ENCODE data around the gene PXDN.
A peak's percentile ranks its signal among the peaks of the same experiment; 100 is the strongest.
"Not testable (repeated sequence)": the region's sequence is repeated elsewhere in the genome, so short reads cannot be mapped to it uniquely, and the experiment has no call there.

Gene PXDN

DNA sequence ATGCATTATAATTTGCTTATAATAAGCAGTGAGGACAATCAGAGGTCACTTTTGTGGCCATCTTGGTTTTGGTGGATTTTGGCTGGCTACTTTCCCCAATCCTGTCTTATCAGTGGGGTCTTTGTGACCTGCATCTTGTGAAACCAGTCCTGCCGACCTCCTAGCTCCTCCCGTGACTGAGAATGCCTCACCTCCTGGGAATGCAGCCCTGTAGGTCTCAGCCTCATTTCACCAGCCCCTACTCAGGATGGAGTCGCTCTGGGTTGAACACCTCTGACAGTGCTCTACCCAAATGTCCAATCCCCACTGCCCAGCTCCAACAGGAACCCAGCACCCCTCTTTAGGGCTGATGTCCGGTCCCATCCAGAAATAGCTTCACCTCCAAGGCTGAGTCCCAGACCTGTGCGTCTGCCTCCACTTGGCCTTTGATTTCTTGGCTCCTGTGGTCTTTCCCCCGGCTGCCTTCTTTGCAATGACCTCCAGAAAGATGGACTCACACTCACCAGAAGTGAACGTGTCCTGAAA lies 31.3 kb upstream of the PXDN start:
- DNase-seq (ENCODE audit: extremely low read depth in 1 of 2, low read depth in 1 of 2): no peak

DNA sequence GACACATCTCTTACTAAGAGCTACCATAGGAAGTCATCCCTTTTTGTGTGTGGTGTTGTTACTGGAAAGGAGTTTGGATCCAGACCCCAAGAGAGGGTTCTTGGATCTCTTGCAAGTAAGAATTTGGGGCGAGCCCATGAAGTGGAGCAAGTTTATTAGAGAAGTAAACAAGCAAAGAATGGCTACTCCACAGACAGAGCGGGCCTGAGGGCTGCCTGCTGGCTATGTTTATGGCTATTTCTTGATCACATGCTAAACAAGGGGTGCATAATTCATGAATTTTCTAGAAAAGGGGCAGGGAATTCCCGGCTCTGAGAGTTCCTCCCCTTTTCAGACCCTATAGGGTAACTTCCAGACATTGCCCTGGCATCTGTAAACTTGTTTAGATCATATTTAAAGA lies 30.6 kb upstream of the PXDN start:
- DNase-seq (ENCODE audit: extremely low read depth in 1 of 2, low read depth in 1 of 2): no peak

DNA sequence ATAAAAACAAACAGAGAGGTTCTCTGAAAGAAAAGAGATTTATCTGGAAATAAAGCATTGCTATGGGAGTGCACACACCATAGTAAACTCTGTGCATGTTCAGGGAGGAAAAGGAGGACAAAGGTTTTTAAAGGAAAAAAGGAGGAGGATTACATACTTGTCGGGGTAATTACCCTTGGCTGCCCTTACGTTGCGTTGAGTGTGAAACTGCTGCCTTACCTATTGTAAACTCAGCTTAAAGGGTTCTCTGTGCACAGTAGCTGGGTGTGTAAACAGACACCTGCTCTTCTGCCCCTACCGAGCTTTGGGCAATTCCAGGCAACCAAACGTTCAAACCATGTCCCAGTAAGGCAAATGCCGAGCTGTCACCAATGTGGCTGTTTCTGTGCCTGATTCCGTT lies 29.6 kb upstream of the PXDN start:
- DNase-seq (ENCODE audit: extremely low read depth in 1 of 2, low read depth in 1 of 2): no peak

DNA sequence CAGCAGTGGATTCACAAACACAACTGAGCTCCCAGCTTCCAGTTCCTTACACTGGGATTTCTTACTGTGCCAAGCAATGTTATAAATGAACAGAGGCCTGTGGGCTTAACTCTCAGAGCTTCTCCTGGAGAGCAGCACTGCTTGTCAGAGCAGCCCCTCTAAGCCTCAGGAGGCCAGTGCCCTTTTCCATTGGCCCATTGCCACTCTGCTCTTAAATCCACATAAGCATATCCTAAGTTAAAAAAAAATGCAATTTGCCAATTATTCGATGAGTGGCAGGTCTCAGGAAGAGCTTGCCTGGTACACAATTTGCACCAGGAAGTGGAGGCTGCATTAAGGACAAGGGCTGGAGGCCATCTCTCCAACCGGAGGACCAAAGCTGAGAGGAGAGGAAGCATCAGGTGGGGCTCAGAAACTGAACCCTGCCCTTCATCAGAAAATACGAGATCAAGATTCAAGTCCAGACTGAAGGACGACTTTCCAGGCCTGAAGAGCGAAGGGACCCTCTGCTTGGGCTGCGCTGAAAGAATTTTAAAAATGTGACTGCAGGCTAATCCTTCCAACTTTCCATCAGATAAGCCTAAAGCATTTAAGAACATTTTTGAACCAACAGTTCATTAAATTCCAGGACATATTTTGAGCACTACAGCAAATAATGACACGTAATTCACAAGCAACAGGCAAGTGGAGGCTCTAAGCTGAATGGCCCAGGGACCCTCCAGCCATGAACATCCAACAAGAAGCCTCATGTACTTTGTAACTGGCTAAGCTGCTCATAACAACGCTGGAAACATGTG lies 28.4 kb upstream of the PXDN start:
- DNase-seq (ENCODE audit: extremely low read depth in 1 of 2, low read depth in 1 of 2): no peak

DNA sequence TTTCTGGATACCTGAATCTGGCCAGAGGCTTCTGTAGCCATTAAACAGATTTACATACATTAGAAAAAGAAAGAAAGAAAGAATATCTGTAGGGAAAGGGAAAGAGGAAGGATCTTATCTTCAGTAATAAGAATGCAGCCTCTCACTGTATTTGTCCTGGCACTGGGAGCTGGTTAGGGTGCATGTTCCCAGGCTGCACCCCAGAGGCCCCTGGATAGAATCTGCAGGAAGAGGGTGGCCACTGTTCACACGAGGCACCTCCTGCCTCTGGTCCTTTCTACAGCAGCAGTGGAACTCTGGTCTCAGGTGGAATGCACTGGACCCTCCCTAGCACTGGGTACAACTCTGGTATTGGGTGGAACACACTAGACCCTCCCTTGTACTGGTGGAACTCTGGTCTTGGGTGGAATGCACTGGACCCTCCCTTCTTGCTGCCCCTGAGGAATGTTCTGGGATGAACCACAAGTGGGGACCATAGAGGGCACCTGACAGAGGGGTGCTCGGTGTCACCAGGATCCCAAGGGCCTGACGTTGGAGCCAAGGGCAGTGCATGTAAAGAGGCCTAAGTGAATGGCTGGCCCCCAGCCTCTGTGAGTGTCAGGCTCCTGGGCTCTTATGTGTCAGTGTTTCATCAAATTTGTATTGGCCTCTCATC lies 27.4 kb upstream of the PXDN start:
- no peak for DNase-seq (ENCODE audit: extremely low read depth in 1 of 2, low read depth in 1 of 2)

DNA sequence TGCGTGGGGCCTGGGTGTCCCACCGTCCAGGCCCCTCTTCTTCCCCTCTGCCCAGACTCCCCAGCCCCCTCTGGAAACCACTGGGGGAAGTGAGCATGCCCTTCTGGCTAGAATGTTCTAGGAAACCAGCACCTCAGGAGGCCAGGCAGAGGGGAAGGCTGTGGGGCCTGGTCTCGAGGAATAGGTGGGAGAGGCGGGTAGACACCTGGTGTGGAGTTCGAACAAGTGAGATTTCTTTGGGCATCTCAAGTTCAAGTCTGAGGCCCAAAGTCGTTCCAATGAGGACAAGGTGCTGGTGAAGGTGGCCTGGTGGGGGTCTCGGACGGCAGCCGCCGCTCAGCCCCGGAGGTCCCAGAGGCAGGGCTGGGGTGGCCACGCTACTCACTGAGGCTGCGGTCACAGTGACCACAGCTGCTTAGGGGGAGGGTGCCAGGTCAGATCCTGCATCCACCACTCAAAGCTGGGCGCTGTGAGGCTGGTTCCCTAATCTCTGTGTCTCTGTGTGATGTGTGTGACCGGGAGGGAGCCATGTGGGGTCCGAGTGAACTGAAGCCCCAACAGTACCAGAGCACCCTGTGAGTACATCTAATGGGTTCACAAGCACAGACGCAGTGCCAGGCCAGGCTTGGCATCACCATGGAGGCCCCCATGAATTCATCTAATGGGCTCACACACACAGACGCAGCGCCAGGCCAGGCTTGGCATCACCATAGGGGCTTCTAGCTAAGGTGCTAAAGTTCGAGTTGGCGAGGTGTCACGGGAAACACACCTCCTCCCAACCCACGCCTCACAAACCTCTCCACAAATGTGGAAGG lies 26.5 kb upstream of the PXDN start:
- no peak for DNase-seq (ENCODE audit: extremely low read depth in 1 of 2, low read depth in 1 of 2)

DNA sequence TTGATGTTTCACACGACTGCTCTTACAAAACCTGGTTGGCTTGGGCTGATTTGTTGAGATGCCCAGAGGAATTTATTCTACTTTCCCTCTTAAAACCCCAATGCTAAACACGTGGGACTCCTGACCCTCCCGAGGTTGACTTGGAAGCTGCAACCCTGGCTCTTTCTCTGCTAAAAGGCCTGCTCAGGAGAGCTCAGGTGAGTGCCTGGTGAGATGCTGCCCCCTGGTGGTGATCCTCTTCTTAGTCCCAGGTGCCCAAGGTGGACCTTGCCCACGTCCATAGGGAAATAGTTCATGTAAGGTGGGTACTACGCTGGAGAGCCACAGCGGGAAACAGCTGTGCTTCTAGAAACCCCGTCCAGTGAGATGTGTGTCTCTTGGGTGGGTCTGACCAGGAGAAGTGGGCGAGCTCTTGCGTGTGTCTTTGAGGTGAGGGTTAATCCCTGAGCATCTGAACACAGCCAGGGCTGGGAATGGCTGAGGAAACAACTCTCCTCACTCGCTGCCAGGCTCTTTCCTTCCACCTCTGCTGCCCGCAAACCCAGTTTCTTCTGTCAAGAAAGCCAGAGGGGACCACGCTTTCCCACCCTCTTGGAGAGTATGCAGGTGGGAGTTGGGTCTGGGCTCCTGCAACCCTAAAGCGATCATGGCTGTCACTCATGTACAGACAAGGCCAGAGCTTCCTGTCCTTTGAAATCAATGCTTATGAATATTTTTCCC lies 25.5 kb upstream of the PXDN start:
- peak in 1 of 2 donors; percentile 25 for DNase-seq (ENCODE audit: extremely low read depth in 1 of 2, low read depth in 1 of 2)

DNA sequence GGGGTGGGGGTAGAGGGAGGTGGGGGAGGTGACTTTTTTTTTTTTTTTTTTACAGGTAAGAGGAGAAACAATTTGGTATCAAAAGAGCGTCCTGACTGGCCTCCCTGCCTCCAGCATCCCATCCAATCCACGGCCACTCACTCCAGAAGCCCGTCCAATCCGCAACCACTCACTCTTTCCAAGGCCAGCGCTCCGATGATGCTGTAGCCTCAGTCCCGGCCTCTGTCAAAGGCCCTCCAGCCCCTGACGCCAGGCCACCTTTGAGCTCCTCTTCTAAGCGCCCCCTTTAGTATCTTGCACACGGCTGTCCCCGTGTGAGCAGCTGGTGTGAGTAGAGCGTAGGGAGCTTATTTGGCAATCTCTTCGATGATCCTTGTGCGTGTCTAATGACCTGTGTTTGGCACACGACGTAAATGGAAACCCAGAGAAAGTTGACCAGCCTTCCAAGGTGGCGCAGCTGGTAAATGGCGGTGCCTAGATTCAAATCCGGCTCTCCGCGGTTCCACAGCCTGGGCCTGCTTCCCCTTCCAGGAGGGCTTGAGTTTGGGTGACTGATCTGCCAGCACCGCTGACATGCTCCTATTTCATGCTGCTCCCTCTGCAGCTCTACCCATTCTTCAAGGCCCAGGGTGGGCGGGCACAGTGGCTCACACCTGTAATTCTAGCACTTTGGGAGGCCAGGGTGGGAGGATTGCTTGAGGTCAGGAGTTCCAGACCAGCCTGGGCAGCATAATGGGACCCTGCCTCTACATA lies 23.8 kb upstream of the PXDN start:
- DNase-seq (ENCODE audit: extremely low read depth in 1 of 2, low read depth in 1 of 2): no peak

DNA sequence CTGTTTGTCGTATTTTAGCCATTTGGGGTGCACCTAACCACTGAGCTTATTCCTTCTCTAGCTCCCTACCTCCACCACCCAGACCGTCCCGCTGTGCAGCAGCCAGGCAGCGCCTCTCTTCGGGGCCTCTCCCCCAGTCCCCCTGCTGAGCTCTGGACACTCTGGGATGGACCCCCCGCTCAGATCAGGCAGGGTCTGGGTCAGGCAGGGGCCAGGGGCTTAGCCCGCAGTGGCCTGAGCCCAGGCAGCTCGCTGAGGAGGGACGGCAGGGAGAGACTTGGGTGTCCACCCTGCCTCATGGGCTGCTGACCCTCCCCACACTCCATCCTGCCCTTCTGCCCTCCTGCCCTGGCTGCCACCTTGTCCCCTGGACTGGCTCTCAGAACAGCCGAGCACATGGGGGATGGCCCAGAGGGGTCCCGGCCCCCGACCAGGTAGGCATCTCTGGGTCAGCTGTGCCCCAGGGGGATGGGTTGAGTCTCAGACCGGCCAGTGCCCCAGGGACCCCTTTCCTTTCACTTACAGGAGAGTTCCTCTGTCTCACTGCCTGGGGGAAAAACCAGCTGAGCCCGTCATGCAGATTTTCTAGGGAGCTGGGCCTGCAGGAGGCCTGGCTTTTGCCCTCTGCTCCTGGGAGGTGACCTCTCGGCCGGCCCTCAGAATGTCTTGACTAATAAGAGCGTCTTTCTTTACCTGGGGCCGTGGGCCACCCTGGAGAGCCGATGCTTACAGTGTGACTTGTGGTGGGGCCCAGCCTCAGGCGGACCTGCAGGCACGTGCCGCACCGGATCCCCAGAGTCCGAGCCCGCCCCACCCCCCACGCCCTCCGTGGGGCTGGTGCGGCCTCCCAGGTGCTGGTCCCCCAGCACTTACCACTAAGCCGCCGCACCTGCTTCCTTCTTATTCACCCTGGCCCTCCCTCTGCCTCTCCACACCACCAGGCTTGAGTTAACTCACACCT lies 22.8 kb upstream of the PXDN start:
- DNase-seq (ENCODE audit: extremely low read depth in 1 of 2, low read depth in 1 of 2): no peak

DNA sequence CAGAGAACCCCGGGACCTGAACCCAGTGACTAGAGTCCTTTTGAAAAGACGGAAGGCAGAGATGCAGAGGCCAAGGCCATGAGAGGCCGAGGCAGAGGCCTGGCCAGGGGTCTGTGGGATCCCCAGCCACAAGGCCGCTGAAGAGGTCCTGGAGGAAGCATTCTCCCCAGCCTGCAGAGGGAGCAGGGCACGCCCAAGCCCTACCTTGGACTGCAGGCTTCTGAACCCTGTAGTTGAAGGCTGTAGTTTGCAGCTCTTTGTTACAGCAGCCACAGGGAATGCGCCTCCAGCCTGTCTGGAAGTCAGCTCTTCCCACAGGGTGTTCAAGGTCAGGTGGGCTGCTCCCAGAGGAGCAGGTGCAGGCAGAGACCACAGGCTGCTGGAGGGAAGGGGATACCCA lies 22.1 kb upstream of the PXDN start:
- no peak for DNase-seq (ENCODE audit: extremely low read depth in 1 of 2, low read depth in 1 of 2)

DNA sequence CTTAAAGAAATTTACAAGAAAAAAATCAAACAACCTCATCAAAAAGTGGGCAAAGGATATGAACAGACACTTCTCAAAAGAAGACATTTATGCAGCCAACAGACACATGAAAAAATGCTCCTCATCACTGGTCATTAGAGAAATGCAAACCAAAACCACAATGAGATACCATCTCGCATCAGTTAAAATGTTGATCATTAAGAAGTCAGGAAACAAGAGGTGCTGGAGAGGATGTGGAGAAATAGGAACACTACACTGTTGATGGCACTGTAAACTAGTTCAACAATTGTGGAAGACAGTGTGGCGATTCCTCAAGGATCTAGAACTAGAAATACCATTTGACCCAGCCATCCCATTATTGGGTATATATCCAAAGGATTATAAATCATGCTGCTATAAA lies 20.9 kb upstream of the PXDN start:
- DNase-seq (ENCODE audit: extremely low read depth in 1 of 2, low read depth in 1 of 2): not testable (repeated sequence)

DNA sequence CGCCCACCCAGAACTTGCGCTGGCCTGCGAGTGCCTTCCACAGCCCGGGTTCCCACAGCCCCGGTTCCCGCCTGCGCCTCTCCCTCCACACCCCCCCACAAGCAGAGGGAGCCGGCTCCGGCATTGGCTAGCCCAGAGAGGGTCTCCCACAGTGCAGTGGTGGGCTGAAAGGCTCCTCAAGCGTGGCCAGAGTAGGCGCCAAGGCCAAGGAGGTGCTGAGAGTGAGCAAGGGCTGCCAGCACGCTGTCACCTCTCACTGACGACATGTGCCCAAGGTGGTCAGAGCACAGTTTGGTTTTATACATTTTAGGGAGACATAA lies 15.3 kb upstream of the PXDN start:
- no peak for DNase-seq (ENCODE audit: extremely low read depth in 1 of 2, low read depth in 1 of 2)

DNA sequence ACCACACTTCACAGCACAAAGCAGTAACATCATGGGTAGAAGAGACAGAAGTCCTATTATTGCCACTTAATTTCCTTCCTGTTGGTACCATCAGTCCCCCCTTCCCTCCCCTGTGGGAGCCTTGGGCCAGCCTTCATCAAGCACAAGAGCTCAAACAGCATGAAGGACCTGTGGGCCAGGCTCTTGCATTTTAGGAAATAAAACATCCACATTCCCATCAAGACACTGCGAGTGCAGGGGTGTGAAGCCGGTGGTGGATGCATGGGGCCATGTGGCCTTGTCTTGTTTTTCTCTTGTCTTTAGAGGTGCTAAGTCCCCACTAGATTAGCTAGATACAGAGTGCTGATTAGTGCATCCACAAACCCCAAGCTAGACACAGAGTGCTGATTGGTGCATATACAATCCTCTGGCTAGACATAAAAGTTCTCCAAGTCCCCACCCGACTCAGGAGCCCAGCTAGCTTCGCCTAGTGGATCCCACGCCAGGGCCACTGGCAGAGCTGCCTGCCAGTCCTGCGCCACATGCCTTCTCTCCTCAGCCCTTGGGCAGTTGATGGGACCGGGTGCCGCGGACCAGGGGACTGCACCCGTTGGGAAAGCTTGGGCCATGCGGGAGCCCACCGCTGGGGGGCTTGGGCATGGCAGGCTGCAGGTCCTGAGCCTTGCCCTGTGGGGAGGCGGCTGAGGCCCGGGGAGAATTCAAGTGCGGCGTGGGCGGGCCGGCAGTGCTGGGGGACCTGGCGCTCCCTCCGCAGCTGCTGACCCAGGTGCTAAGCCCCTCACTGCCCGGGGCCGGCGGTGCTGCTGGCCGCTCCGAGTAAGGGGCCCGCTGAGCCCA lies 14.7 kb upstream of the PXDN start:
- no peak for DNase-seq (ENCODE audit: extremely low read depth in 1 of 2, low read depth in 1 of 2)

DNA sequence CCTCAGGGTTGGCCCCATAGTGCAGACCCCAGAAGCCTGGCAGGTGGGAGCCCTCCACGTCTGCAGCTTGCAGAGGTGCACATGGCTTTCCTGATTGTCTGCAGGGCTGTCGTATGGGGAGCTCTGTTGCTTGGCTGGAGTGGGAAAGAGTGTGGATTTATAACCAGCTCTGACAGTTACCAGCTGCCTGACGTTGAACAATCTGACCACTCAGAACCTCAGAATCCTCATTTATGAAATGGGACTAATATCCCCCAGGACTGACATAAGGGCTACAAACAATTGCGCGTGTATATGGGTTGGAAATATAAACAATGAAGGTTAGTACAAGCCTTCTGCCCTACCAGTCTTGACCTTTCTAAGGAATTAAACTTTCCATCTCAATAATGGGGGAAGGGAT lies 13.9 kb upstream of the PXDN start:
- DNase-seq (ENCODE audit: extremely low read depth in 1 of 2, low read depth in 1 of 2): no peak

DNA sequence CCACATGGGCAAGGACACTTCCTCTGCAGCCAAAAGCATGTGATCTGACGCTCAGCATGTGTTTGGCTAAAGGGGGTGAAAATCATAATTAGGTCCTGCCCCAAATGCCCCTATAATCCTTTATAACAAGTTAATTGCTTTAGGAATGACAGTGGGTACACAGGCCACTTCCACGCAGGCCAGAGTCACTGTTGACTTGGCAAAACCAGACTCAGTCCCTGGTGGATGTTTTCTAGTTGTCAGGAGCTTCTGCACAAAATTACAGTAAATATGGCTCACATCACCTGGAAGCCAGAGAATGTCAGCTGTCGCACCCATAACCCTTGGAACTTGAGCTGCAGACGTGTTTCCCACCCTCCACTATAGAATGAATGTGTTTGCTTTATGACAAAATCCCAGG lies 13.3 kb upstream of the PXDN start:
- no peak for DNase-seq (ENCODE audit: extremely low read depth in 1 of 2, low read depth in 1 of 2)

DNA sequence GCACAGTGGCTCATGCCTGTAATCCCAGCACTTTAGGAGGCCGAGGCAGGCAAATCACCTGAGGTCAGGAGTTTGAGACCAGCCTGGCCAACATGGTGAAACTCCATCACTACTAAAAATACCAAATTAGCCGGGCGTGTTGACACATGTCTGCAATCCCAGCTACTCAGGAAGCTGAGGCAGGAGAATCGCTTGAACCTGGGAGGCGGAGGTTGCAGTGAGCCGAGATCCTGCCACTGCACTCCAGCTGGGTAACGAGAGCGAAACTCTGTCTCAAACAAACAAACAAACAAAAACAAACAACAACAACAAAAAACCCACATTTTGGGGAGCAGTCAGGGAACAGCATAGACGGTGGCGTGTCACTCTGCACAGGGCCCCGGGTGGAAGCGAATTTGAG lies 12.8 kb upstream of the PXDN start:
- not testable (repeated sequence) for DNase-seq (ENCODE audit: extremely low read depth in 1 of 2, low read depth in 1 of 2)

DNA sequence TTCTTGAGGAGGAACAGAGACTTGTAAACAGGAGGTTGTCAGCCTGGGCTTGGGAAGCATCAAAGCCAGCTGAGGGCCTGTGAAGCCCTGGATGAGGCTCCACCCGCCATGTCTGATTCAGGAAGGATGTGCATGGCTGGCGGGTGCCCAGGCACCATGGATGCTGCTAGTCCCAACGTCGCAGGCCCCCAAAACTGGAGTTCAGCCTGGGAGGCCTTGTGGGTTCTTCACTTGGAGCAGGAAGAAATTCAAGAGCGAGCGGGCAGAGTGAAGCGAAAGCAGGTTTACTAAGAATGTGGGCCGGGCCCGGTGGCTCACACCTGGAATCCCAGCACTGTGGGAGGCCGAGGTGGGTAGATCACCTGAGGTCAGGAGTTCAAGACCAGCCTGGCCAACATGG lies 12.1 kb upstream of the PXDN start:
- no peak for DNase-seq (ENCODE audit: extremely low read depth in 1 of 2, low read depth in 1 of 2)

DNA sequence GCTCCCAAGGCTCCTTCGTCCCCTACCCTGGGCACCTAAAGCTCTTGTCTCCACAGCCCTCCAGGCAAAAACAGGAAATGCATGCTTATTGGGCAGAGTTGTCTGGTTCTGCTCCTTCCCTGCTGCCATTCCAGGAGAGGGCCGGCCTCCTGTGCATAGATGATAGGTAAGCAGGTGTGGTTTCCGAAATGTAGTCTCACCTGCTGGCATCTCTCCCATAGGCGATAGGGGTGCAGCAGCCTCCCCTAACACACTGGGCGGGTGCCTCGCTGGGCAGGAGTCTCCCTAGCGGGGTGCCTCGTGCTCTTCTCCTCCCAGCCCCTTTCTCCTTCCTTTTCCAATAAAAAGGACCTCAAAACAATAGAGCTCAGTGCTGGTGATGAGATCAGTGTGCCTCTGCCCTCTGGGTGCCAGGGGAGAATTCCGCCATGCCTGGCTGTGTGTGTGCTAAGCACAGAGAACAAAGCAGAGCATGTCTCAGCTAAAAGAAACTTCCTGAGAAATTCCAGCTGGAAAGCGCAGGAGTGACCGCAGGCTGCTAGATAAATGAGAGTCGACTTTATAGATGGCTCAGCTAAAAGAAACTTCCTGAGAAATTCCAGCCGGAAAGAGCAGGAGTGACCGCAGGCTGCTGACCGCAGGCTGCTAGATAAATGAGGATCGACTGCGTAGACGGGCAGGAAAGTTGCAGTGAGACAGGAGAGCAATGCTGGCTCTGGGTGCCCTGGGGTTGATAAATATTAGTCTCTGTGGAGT lies 11.3 kb upstream of the PXDN start:
- DNase-seq (ENCODE audit: extremely low read depth in 1 of 2, low read depth in 1 of 2): no peak
